Testis (tissue), 3 donors: Measurements from ENCODE around the gene GARIN1A. TPM values are rescaled to one million over a fixed set of nuclear protein-coding genes. Genes with fewer than 3 reads are reported as not detected.
A peak's percentile ranks its signal among the peaks of the same experiment; 100 is the strongest.

Experiments used
- DNase-seq: peaks from one replicate; pipeline ENCODE4 v3.0.0-alpha.2; 2019
- H3K27ac ChIP-seq, 2 donors: fragments of 200-600 bp; sonication (generic); one replicate each; pipeline ENCODE4 v1.5.1; 2019
- H3K27me3 ChIP-seq: fragments of 200-600 bp; sonication (generic); one replicate; pipeline ENCODE4 v1.5.1; 2019
- H3K36me3 ChIP-seq: fragments of 200-600 bp; sonication (generic); one replicate; pipeline ENCODE4 v1.5.1; 2017; ENCODE audit warnings: low read depth; ENCODE audit errors: missing control alignments
- H3K4me1 ChIP-seq: fragments of 200-600 bp; sonication (generic); one replicate; pipeline ENCODE4 v1.5.1; 2019
- H3K4me3 ChIP-seq, 2 donors: fragments of 200-600 bp; sonication (generic); one replicate each; pipeline ENCODE4 v1.5.1; 2017 to 2019
- H3K9me3 ChIP-seq: fragments of 200-600 bp; sonication (generic); one replicate; pipeline ENCODE4 v1.5.1; 2017
- POLR2A ChIP-seq: fragments of 450-650 bp; IDR thresholded peaks from one replicate; pipeline ENCODE4 v1.6.1; 2017; ENCODE audit warnings: antibody characterized with exemption, mild to moderate bottlenecking, moderate library complexity
- WGBS, 2 donors: methylation state at CpG; one replicate each; pipeline ENCODE4 v1.1.5; 2018; 5-methylcytosine and 5-hydroxymethylcytosine counted together
- intact Hi-C: fragments of 100-400 bp; cut with DNase I; formaldehyde crosslinking; loops from one replicate; pipeline ENCODE4 v1.15.1; 2023; ENCODE audit warnings: low total_unique reads
- polyA plus RNA-seq: library from polyadenylated mRNA; stranded (reverse); fragments of 350-450 nt; fragmentation: Illumina TruSeq; extraction: RNeasy Lipid Tissue Mini Kit (QIAGEN cat#74804); gene quantifications from one replicate; pipeline ENCODE4 v1.2.3, GENCODE V29; 2014; ENCODE audit warnings: low read depth, low replicate concordance; ENCODE audit not compliant: insufficient read depth
- total RNA-seq, 2 donors: library from RNA; depleted of rRNA; stranded (reverse); fragments of >200 nt; gene quantifications; one replicate each; pipeline ENCODE4 v1.2.3, GENCODE V29; 2016
- TF ChIP-seq, protein P1 (sequence below), 3 experiments: fragments of 450-650 bp in 2 of 3; fragments of 200-600 bp in 1 of 3; sonication (generic) in 1 of 3; IDR thresholded peaks; one replicate each; pipeline ENCODE4 v1.5.1; 2016 to 2019; ENCODE audit warnings: antibody characterized with exemption in 3 of 3, mild to moderate bottlenecking in 2 of 3, moderate library complexity in 1 of 3

The GARIN1A gene
- total and polyA plus RNA-seq, 3 donors from 2014 or later: 12.0 to 46.8 (median 46.0) TPM

GRCh38 chr7:128666200-128666599 lies 5.9 kb upstream of the GARIN1A start:
- intact Hi-C loops: no loop called here
- Histone ChIP-seq H3K9me3 (no peaks in the 10 kb centered on the region), H3K4me3 (no peak overlapping the region), H3K27ac (no peak overlapping the region), H3K36me3 (no peaks in the 10 kb centered on the region), H3K4me1 (no peaks in the 10 kb centered on the region), H3K27me3 (no peaks in the 10 kb centered on the region)
- TF ChIP-seq, protein P1, sequence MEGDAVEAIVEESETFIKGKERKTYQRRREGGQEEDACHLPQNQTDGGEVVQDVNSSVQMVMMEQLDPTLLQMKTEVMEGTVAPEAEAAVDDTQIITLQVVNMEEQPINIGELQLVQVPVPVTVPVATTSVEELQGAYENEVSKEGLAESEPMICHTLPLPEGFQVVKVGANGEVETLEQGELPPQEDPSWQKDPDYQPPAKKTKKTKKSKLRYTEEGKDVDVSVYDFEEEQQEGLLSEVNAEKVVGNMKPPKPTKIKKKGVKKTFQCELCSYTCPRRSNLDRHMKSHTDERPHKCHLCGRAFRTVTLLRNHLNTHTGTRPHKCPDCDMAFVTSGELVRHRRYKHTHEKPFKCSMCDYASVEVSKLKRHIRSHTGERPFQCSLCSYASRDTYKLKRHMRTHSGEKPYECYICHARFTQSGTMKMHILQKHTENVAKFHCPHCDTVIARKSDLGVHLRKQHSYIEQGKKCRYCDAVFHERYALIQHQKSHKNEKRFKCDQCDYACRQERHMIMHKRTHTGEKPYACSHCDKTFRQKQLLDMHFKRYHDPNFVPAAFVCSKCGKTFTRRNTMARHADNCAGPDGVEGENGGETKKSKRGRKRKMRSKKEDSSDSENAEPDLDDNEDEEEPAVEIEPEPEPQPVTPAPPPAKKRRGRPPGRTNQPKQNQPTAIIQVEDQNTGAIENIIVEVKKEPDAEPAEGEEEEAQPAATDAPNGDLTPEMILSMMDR (IDR thresholded peaks at IDR 0.05): peak in 1 of 3 experiments; percentile 18
- TF ChIP-seq POLR2A: no peak
- WGBS, 2 donors: 83 to 86% methylated on average over 8 of the region's 8 CpGs
- peak; percentile 28 for DNase-seq

DNA sequence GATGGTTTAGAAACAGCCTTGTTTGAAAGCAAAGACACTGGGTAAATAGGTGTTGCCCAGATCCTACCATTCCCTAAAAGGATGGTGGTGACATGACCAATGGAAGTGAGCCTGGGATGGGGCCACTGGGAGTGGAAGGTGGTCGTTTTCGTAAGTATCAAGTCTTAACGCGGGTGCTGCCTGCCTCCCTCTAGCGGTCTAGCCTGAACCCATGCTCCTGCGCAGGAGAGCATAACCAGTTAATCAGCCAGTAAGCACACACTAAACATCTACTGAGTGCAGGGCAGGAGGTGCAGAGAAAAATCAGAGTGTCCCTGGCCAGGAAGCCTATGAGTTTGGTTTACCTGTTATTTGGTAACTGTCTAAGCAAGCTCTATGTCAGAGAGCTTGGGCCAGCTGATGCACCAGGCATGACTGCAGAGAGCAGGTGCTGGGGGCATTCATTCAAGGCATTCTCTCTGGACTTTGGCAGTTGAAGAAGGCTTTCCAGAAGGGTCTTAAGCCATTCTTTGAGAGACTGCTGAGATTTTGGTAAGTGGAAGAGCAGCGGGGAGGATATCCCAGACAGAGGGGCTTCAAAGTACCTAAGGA lies 930 bp downstream of the GARIN1A start:
- Histone ChIP-seq H3K4me3 (no peak overlapping the region), H3K9me3 (no peaks in the 10 kb centered on the region), H3K36me3 (no peaks in the 10 kb centered on the region), H3K27ac (no peak overlapping the region), H3K4me1 (no peaks in the 10 kb centered on the region), H3K27me3 (no peaks in the 10 kb centered on the region)
- no peak for DNase-seq
- intact Hi-C loops: no loop called here
- 22 to 36% methylated on average over 7 of the region's 7 CpGs for WGBS, 2 donors
- no peak for TF ChIP-seq POLR2A
- TF ChIP-seq, protein P1 (IDR thresholded peaks at IDR 0.05): peak in 2 of 3 experiments; percentile 2 to 32

GRCh38 chr7:128673571-128673970 lies 1.5 kb downstream of the GARIN1A start:
- H3K4me1 ChIP-seq: no peaks in the 10 kb centered on the region
- intact Hi-C loops: no loop called here
- no peaks in the 10 kb centered on the region for H3K27me3 ChIP-seq
- TF ChIP-seq, protein P1 (IDR thresholded peaks at IDR 0.05): no peak
- no peak for TF ChIP-seq POLR2A
- DNase-seq: no peak
- H3K36me3 ChIP-seq: no peaks in the 10 kb centered on the region
- H3K4me3 ChIP-seq: no peak overlapping the region
- no peak overlapping the region for H3K27ac ChIP-seq
- 76 to 82% methylated on average over 6 of the region's 6 CpGs for WGBS, 2 donors
- H3K9me3 ChIP-seq: no peaks in the 10 kb centered on the region

DNA sequence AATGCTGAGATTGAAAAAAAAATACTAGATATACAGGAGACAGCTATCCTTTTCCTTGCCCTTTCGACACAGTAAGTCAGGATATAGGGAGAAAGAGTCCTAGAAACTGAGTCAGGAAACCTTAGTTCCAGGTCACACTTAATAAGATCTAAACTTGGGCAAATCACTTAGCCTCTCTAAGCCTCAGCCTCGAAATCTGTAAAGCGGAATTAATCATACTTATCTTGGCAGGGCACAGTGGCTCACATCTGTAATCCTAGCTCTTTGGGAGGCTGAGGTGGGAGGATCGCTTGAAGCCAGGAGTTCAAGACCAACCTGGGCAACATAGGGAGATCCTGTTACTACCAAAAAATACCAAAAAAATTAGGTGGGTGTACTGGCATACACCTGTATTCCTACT lies 4.6 kb downstream of the GARIN1A start:
- H3K9me3 ChIP-seq: no peaks in the 10 kb centered on the region
- H3K4me3 ChIP-seq: no peak overlapping the region
- no peaks in the 10 kb centered on the region for H3K27me3 ChIP-seq
- TF ChIP-seq, protein P1 (IDR thresholded peaks at IDR 0.05): no peak
- TF ChIP-seq POLR2A: no peak
- H3K27ac ChIP-seq: no peak overlapping the region
- WGBS, 2 donors: 81 to 82% methylated on average over 4 of the region's 4 CpGs
- no peaks in the 10 kb centered on the region for H3K4me1 ChIP-seq
- intact Hi-C loops: no loop called here
- H3K36me3 ChIP-seq: no peaks in the 10 kb centered on the region
- DNase-seq: no peak

DNA sequence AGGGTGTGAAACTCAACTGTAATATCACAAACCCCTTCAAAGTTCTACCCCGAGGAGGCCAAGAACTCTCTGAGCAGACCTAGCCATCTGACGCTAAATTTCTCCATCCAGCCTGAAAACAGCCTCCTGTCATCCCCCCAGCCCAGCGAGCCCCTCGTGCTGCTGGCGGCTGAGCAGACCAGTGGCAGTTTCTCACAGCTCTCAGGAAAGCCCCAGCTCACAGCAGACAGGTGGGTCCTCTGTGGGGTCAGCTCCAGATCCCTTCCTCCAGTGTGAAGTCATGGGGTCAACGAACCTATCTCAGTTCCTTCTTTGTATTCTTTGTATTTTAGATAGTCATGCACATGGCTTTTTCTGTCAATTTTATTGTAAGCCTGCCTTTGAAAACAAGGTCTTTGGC lies 7.8 kb downstream of the GARIN1A start:
- intact Hi-C loops: no loop called here
- Histone ChIP-seq H3K4me3 (no peak overlapping the region), H3K27ac (no peak overlapping the region), H3K27me3 (no peaks in the 10 kb centered on the region), H3K36me3 (no peaks in the 10 kb centered on the region), H3K4me1 (no peaks in the 10 kb centered on the region), H3K9me3 (no peaks in the 10 kb centered on the region)
- TF ChIP-seq POLR2A: no peak
- TF ChIP-seq, protein P1 (IDR thresholded peaks at IDR 0.05): no peak
- no peak for DNase-seq
- 90% methylated on average over 6 of the region's 6 CpGs for WGBS, 2 donors
